HEK293T (cell line): ENCODE data around the gene ALG12.

Source experiments
- ARNT ChIP-seq: fragments of 450-650 bp; IDR thresholded peaks from 2 replicates; pipeline ENCODE4 v1.6.1; 2017; ENCODE audit warnings: mild to moderate bottlenecking
- BHLHE40 ChIP-seq: fragments of 450-650 bp; IDR thresholded peaks from 2 replicates; pipeline ENCODE4 v1.6.1; 2016; ENCODE audit warnings: mild to moderate bottlenecking, moderate library complexity, borderline replicate concordance
- FOXA1 ChIP-seq: fragments of 450-650 bp; IDR thresholded peaks from 2 replicates; pipeline ENCODE4 v1.6.1; 2016; ENCODE audit warnings: mild to moderate bottlenecking
- FOXK2 ChIP-seq: fragments of 450-650 bp; IDR thresholded peaks from 2 replicates; pipeline ENCODE4 v1.6.1; 2016; ENCODE audit warnings: mild to moderate bottlenecking
- FOXM1 ChIP-seq: fragments of 450-650 bp; IDR thresholded peaks from 2 replicates; pipeline ENCODE4 v1.6.1; 2017; ENCODE audit warnings: mild to moderate bottlenecking, borderline replicate concordance
- HDGF ChIP-seq: fragments of 450-650 bp; IDR thresholded peaks from 2 replicates; pipeline ENCODE4 v1.6.1; 2017; ENCODE audit warnings: antibody characterized with exemption, borderline replicate concordance
- LEF1 ChIP-seq: fragments of 450-650 bp; IDR thresholded peaks from 2 replicates; pipeline ENCODE4 v1.6.1; 2017; ENCODE audit warnings: mild to moderate bottlenecking, borderline replicate concordance
- NFRKB ChIP-seq: fragments of 450-650 bp; IDR thresholded peaks from 2 replicates; pipeline ENCODE4 v1.6.1; 2016; ENCODE audit warnings: mild to moderate bottlenecking, moderate library complexity
- SP1 ChIP-seq: fragments of 450-650 bp; IDR thresholded peaks from 2 replicates; pipeline ENCODE4 v1.6.1; 2017
- SUZ12 ChIP-seq: fragments of 450-650 bp; IDR thresholded peaks from 2 replicates; pipeline ENCODE4 v1.6.1; 2016; ENCODE audit warnings: mild to moderate bottlenecking
- TARDBP ChIP-seq: fragments of 450-650 bp; IDR thresholded peaks from 2 replicates; pipeline ENCODE4 v1.6.1; 2016
- TF ChIP-seq, protein P1 (sequence below): fragments of 450-650 bp; IDR thresholded peaks from 2 replicates; pipeline ENCODE4 v1.6.1; 2016

DNA sequence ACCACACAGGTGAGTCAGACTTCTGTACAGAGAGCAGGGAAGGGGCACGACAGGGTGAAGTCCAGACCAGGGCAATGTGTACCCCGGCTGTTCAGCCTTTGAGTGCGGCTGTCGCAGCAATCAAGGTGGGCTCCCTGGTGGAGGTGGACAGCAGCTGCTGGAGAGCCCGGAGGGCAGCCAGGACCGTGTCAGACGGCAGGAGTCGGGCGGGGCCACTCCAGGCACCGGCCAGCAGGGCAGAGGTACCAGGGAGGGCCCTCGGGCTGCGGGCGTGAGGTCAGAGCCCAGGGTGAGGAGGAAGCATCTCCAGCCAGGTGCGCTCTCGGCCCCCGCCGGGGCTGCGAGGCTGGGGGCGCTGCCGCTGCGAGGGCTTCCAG, 41.5 kb upstream of the ALG12 start:
- no peak for TF ChIP-seq SUZ12
- TF ChIP-seq FOXA1 = no peak
- TF ChIP-seq SP1 = no peak
- TF ChIP-seq FOXM1 = no peak
- no peak for TF ChIP-seq LEF1
- TF ChIP-seq BHLHE40 = no peak
- TF ChIP-seq FOXK2 = no peak
- TF ChIP-seq, protein P1, sequence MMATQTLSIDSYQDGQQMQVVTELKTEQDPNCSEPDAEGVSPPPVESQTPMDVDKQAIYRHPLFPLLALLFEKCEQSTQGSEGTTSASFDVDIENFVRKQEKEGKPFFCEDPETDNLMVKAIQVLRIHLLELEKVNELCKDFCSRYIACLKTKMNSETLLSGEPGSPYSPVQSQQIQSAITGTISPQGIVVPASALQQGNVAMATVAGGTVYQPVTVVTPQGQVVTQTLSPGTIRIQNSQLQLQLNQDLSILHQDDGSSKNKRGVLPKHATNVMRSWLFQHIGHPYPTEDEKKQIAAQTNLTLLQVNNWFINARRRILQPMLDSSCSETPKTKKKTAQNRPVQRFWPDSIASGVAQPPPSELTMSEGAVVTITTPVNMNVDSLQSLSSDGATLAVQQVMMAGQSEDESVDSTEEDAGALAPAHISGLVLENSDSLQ = no peak
- no peak for TF ChIP-seq TARDBP
- no peak for TF ChIP-seq HDGF
- no peak for TF ChIP-seq NFRKB
- TF ChIP-seq ARNT = no peak
